ENCODE data around the gene CDCA5.

- TF ChIP-seq, protein P1, sequence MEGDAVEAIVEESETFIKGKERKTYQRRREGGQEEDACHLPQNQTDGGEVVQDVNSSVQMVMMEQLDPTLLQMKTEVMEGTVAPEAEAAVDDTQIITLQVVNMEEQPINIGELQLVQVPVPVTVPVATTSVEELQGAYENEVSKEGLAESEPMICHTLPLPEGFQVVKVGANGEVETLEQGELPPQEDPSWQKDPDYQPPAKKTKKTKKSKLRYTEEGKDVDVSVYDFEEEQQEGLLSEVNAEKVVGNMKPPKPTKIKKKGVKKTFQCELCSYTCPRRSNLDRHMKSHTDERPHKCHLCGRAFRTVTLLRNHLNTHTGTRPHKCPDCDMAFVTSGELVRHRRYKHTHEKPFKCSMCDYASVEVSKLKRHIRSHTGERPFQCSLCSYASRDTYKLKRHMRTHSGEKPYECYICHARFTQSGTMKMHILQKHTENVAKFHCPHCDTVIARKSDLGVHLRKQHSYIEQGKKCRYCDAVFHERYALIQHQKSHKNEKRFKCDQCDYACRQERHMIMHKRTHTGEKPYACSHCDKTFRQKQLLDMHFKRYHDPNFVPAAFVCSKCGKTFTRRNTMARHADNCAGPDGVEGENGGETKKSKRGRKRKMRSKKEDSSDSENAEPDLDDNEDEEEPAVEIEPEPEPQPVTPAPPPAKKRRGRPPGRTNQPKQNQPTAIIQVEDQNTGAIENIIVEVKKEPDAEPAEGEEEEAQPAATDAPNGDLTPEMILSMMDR (IDR thresholded peaks at IDR 0.05), result no peak
- TF ChIP-seq POLR2AphosphoS5 (IDR thresholded peaks at IDR 0.05; ENCODE audit: low read depth, low read length) (no peak), TCF7L2 (IDR thresholded peaks at IDR 0.05; ENCODE audit: low read depth, low read length) (no peak)
- TF ChIP-seq, protein P2, sequence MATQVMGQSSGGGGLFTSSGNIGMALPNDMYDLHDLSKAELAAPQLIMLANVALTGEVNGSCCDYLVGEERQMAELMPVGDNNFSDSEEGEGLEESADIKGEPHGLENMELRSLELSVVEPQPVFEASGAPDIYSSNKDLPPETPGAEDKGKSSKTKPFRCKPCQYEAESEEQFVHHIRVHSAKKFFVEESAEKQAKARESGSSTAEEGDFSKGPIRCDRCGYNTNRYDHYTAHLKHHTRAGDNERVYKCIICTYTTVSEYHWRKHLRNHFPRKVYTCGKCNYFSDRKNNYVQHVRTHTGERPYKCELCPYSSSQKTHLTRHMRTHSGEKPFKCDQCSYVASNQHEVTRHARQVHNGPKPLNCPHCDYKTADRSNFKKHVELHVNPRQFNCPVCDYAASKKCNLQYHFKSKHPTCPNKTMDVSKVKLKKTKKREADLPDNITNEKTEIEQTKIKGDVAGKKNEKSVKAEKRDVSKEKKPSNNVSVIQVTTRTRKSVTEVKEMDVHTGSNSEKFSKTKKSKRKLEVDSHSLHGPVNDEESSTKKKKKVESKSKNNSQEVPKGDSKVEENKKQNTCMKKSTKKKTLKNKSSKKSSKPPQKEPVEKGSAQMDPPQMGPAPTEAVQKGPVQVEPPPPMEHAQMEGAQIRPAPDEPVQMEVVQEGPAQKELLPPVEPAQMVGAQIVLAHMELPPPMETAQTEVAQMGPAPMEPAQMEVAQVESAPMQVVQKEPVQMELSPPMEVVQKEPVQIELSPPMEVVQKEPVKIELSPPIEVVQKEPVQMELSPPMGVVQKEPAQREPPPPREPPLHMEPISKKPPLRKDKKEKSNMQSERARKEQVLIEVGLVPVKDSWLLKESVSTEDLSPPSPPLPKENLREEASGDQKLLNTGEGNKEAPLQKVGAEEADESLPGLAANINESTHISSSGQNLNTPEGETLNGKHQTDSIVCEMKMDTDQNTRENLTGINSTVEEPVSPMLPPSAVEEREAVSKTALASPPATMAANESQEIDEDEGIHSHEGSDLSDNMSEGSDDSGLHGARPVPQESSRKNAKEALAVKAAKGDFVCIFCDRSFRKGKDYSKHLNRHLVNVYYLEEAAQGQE (IDR thresholded peaks at IDR 0.05; ENCODE audit: insufficient read depth in 1 of 2, low read depth in 2 of 2, low read length in 1 of 2), result no peak
These were observed 29.9 kb downstream of the CDCA5 start for GRCh38 chr11:65053827-65054508.

All from Panc1 (cell line).